ENCODE data around the gene DHRS9. TPM values are rescaled to one million over a fixed set of nuclear protein-coding genes. Genes with fewer than 3 reads are reported as not detected.
"Not testable (repeated sequence)": the region's sequence is repeated elsewhere in the genome, so short reads cannot be mapped to it uniquely, and the experiment has no call there.

The DHRS9 gene
- total and polyA plus RNA-seq, 4 donors: 2.5 to 8.9 (median 3.9) TPM

- 66% methylated on average over 2 of the region's 2 CpGs for WGBS (ENCODE audit: insufficient coverage)
Observed at GRCh38 chr2:169038338-169038757, 31.0 kb upstream of the DHRS9 start.

GRCh38 chr2:169039702-169040101, 29.7 kb upstream of the DHRS9 start:
- peaks cover 1% of the 10 kb centered on the region for H3K9me3 ChIP-seq (ENCODE audit: control insufficient read depth, insufficient read depth, low read length)
- no peaks in the 10 kb centered on the region for H3K27me3 ChIP-seq (ENCODE audit: control insufficient read depth, insufficient read depth, low read length)
- H3K36me3 ChIP-seq (ENCODE audit: control insufficient read depth, insufficient read depth, low read length): no peaks in the 10 kb centered on the region
- 84% methylated on average over 4 of the region's 4 CpGs for WGBS (ENCODE audit: insufficient coverage)
- H3K4me3 ChIP-seq (ENCODE audit: low read depth, low read length): no peak overlapping the region
- DNase-seq (ENCODE audit: low read depth in 4 of 6, low spot score in 6 of 6): no peak
- H3K4me1 ChIP-seq (ENCODE audit: control insufficient read depth, insufficient read depth, low read length): no peaks in the 10 kb centered on the region
- H3K27ac ChIP-seq (ENCODE audit: low read depth, low read length): no peak overlapping the region

More at GRCh38 chr2:169038338-169038757, 31.0 kb upstream of the DHRS9 start:
- DNase-seq (ENCODE audit: low read depth in 4 of 6, low spot score in 6 of 6): no peak
- Histone ChIP-seq H3K27ac (ENCODE audit: low read depth, low read length) (no peak overlapping the region), H3K27me3 (ENCODE audit: control insufficient read depth, insufficient read depth, low read length) (no peaks in the 10 kb centered on the region), H3K4me3 (ENCODE audit: low read depth, low read length) (no peak overlapping the region), H3K9me3 (ENCODE audit: control insufficient read depth, insufficient read depth, low read length) (no peaks in the 10 kb centered on the region), H3K4me1 (ENCODE audit: control insufficient read depth, insufficient read depth, low read length) (no peaks in the 10 kb centered on the region), H3K36me3 (ENCODE audit: control insufficient read depth, insufficient read depth, low read length) (no peaks in the 10 kb centered on the region)

GRCh38 chr2:169041594-169041993, 27.8 kb upstream of the DHRS9 start:
- Histone ChIP-seq H3K27me3 (ENCODE audit: control insufficient read depth, insufficient read depth, low read length) (no peaks in the 10 kb centered on the region), H3K4me1 (ENCODE audit: control insufficient read depth, insufficient read depth, low read length) (no peaks in the 10 kb centered on the region), H3K4me3 (ENCODE audit: low read depth, low read length) (no peak overlapping the region), H3K36me3 (ENCODE audit: control insufficient read depth, insufficient read depth, low read length) (no peaks in the 10 kb centered on the region), H3K27ac (ENCODE audit: low read depth, low read length) (no peak overlapping the region), H3K9me3 (ENCODE audit: control insufficient read depth, insufficient read depth, low read length) (peaks cover 4% of the 10 kb centered on the region)
- DNase-seq (ENCODE audit: low read depth in 4 of 6, low spot score in 6 of 6): no peak
- WGBS (ENCODE audit: insufficient coverage): no CpG with 5 or more reads among the region's 1 CpG

GRCh38 chr2:169042856-169043255, 26.5 kb upstream of the DHRS9 start:
- no CpG with 5 or more reads among the region's 1 CpG for WGBS (ENCODE audit: insufficient coverage)
- Histone ChIP-seq H3K36me3 (ENCODE audit: control insufficient read depth, insufficient read depth, low read length) (no peaks in the 10 kb centered on the region), H3K9me3 (ENCODE audit: control insufficient read depth, insufficient read depth, low read length) (peaks cover 4% of the 10 kb centered on the region), H3K27me3 (ENCODE audit: control insufficient read depth, insufficient read depth, low read length) (no peaks in the 10 kb centered on the region), H3K4me1 (ENCODE audit: control insufficient read depth, insufficient read depth, low read length) (no peaks in the 10 kb centered on the region), H3K27ac (ENCODE audit: low read depth, low read length) (no peak overlapping the region), H3K4me3 (ENCODE audit: low read depth, low read length) (no peak overlapping the region)
- DNase-seq (ENCODE audit: low read depth in 4 of 6, low spot score in 6 of 6): no peak

GRCh38 chr2:169046440-169047151, 22.8 kb upstream of the DHRS9 start:
- peaks cover 4% of the 10 kb centered on the region for H3K9me3 ChIP-seq (ENCODE audit: control insufficient read depth, insufficient read depth, low read length)
- no peaks in the 10 kb centered on the region for H3K27me3 ChIP-seq (ENCODE audit: control insufficient read depth, insufficient read depth, low read length)
- no peaks in the 10 kb centered on the region for H3K4me1 ChIP-seq (ENCODE audit: control insufficient read depth, insufficient read depth, low read length)
- H3K36me3 ChIP-seq (ENCODE audit: control insufficient read depth, insufficient read depth, low read length): no peaks in the 10 kb centered on the region
- H3K4me3 ChIP-seq (ENCODE audit: low read depth, low read length): no peak overlapping the region
- no peak for DNase-seq (ENCODE audit: low read depth in 4 of 6, low spot score in 6 of 6)
- no peak overlapping the region for H3K27ac ChIP-seq (ENCODE audit: low read depth, low read length)
- WGBS (ENCODE audit: insufficient coverage): 86% methylated on average over 3 of the region's 4 CpGs

- Histone ChIP-seq H3K9me3 (ENCODE audit: control insufficient read depth, insufficient read depth, low read length) (peaks cover 4% of the 10 kb centered on the region), H3K27ac (ENCODE audit: low read depth, low read length) (no peak overlapping the region), H3K36me3 (ENCODE audit: control insufficient read depth, insufficient read depth, low read length) (no peaks in the 10 kb centered on the region), H3K4me1 (ENCODE audit: control insufficient read depth, insufficient read depth, low read length) (no peaks in the 10 kb centered on the region), H3K27me3 (ENCODE audit: control insufficient read depth, insufficient read depth, low read length) (no peaks in the 10 kb centered on the region), H3K4me3 (ENCODE audit: low read depth, low read length) (no peak overlapping the region)
- DNase-seq (ENCODE audit: low read depth in 4 of 6, low spot score in 6 of 6): no peak
- WGBS (ENCODE audit: insufficient coverage): 92% methylated on average over 2 of the region's 2 CpGs
Observed at GRCh38 chr2:169047256-169048250, 21.8 kb upstream of the DHRS9 start.

GRCh38 chr2:169049142-169049541, 20.2 kb upstream of the DHRS9 start:
- Histone ChIP-seq H3K9me3 (ENCODE audit: control insufficient read depth, insufficient read depth, low read length) (peaks cover 3% of the 10 kb centered on the region), H3K4me1 (ENCODE audit: control insufficient read depth, insufficient read depth, low read length) (no peaks in the 10 kb centered on the region), H3K36me3 (ENCODE audit: control insufficient read depth, insufficient read depth, low read length) (no peaks in the 10 kb centered on the region), H3K27ac (ENCODE audit: low read depth, low read length) (no peak overlapping the region), H3K27me3 (ENCODE audit: control insufficient read depth, insufficient read depth, low read length) (no peaks in the 10 kb centered on the region), H3K4me3 (ENCODE audit: low read depth, low read length) (no peak overlapping the region)
- WGBS (ENCODE audit: insufficient coverage): no CpG with 5 or more reads among the region's 3 CpGs
- no peak for DNase-seq (ENCODE audit: low read depth in 4 of 6, low spot score in 6 of 6)

- Histone ChIP-seq H3K27ac (ENCODE audit: low read depth, low read length) (no peak overlapping the region), H3K4me1 (ENCODE audit: control insufficient read depth, insufficient read depth, low read length) (no peaks in the 10 kb centered on the region), H3K36me3 (ENCODE audit: control insufficient read depth, insufficient read depth, low read length) (no peaks in the 10 kb centered on the region), H3K4me3 (ENCODE audit: low read depth, low read length) (no peak overlapping the region), H3K27me3 (ENCODE audit: control insufficient read depth, insufficient read depth, low read length) (no peaks in the 10 kb centered on the region), H3K9me3 (ENCODE audit: control insufficient read depth, insufficient read depth, low read length) (peaks cover 5% of the 10 kb centered on the region)
- 94% methylated on average over 2 of the region's 5 CpGs for WGBS (ENCODE audit: insufficient coverage)
- DNase-seq (ENCODE audit: low read depth in 4 of 6, low spot score in 6 of 6): no peak
Observed at GRCh38 chr2:169050476-169051240, 18.7 kb upstream of the DHRS9 start.

- H3K27me3 ChIP-seq (ENCODE audit: control insufficient read depth, insufficient read depth, low read length); H3K36me3 ChIP-seq (ENCODE audit: control insufficient read depth, insufficient read depth, low read length); H3K4me3 ChIP-seq (ENCODE audit: low read depth, low read length); H3K9me3 ChIP-seq (ENCODE audit: control insufficient read depth, insufficient read depth, low read length); H3K27ac ChIP-seq (ENCODE audit: low read depth, low read length); DNase-seq (ENCODE audit: low read depth in 4 of 6, low spot score in 6 of 6); H3K4me1 ChIP-seq (ENCODE audit: control insufficient read depth, insufficient read depth, low read length): not testable (repeated sequence)
- 100% methylated on average over 1 of the region's 2 CpGs for WGBS (ENCODE audit: insufficient coverage)
Observed at GRCh38 chr2:169054575-169054974, 14.8 kb upstream of the DHRS9 start.

Measured in spinal cord (tissue), 10 donors.